Heart left ventricle (tissue), 13 donors: Measurements from ENCODE around the gene SLC6A2.

ENCODE experiments used
- CTCF ChIP-seq, 12 donors: fragments of 200-600 bp; sonication (generic) in 4 of 12; IDR thresholded peaks; one replicate each; pipeline versions ENCODE4 v1.5.0 to v1.8.0; 2018 to 2022; ENCODE audit warnings: antibody characterized with exemption in 12 of 12, mild to moderate bottlenecking in 5 of 12
- POLR2A ChIP-seq, 2 donors: fragments of 450-650 bp; IDR thresholded peaks; one replicate each; pipeline ENCODE4 v1.6.1; 2017; ENCODE audit warnings: antibody characterized with exemption in 2 of 2, mild to moderate bottlenecking in 2 of 2, moderate library complexity in 2 of 2
- donor health status: ischemic (EF 13 %, LVEDD 7.1; RV severe dilation, severe dysfunction).
- donor health status: DM: no; HTN: yes; CAD: no.
- donor health status: DM: no; HTN: no; CAD: no.
- donor health status: ischemic (EF 25% LVEDD 6.9; RV normal size, moderate dysfunction).
- donor health status: ischemic (EF 25% LVEDD 5.7; RV mildly dilated, moderate dysfunction).
- donor health status: ischemic (EF 35%, LVEDD 5.7; RV mildly dilated, moderate dysfunction).
- donor health status: nonischemic (EF 11% LVEDD 7.7; RV severe dilation, severe dysfunction).
- donor health status: DM: yes; HTN: yes; CAD: no.
- donor health status: PGD.
- donor health status: ischemic (EF 29% LVEDD 5.4; RV normal size, mild dysfunction).
- donor health status: nonischemic (EF 23%, LVEDD 6.1; RV moderate dilation, normal function).

GRCh38 chr16:55686671-55687070 lies 30.9 kb downstream of the SLC6A2 start:
- TF ChIP-seq CTCF (IDR thresholded peaks at IDR 0.05), result no peak
- no peak for TF ChIP-seq POLR2A (IDR thresholded peaks at IDR 0.05)
